HepG2 (cell line): Measurements from ENCODE around the gene CTNND2. TPM values are rescaled to one million over a fixed set of nuclear protein-coding genes. Genes with fewer than 3 reads are reported as not detected.

Experiments
- ATAC-seq: fragments of 200-7000 bp; cut with Tn5 transposase; 3 replicates; pipeline ENCODE4 v1.9.1; 2020; ENCODE audit warnings: mild to moderate bottlenecking, moderate library complexity
- BruUV-seq: library from RNA; stranded (reverse); fragments of 400-500 nt; replicated peaks from 2 replicates; lab custom pipeline; 2021; lab: Mats Ljungman, UMichigan
- CTCF ChIA-PET: fragments of 300-600 bp; formaldehyde crosslinking; extraction: SDS; loops from one replicate; lab custom pipeline; 2021; ENCODE audit warnings: low total read pairs, inconsistent platforms, low intra/inter-chr PET ratio; lab: Yijun Ruan, JAX
- POLR2A ChIA-PET: fragments of 350-600 bp; sonication (Branson Sonifier 250); formaldehyde crosslinking; loops from one replicate; lab custom pipeline; 2020; ENCODE audit warnings: antibody characterized with exemption, inconsistent platforms; lab: Yijun Ruan, JAX
- DNase-seq: peaks from one replicate; pipeline ENCODE4 v3.0.0-alpha.2; 2015; ENCODE audit warnings: low spot score
- FAIRE-seq: peaks from 3 replicates; lab custom pipeline; 2011; peaks lifted over from hg19 to GRCh38; lab: Jason Lieb, UNC
- H2AFZ ChIP-seq: one replicate; pipeline ENCODE4 v1.6.1; 2011; ENCODE audit warnings: low read length, inconsistent platforms
- H3K27ac ChIP-seq: fragments of 300-600 bp; 3 replicates; pipeline ENCODE4 v1.8.0; 2011; ENCODE audit warnings: mixed run types, mild to moderate bottlenecking, mixed read lengths, low read length, inconsistent platforms; ENCODE audit not compliant: insufficient read depth; ENCODE audit errors: extremely low read length
- H3K27me3 ChIP-seq, 2 experiments: fragments of 200-600 bp in 1 of 2; 2 replicates in 1 of 2; 3 replicates in 1 of 2; pipeline versions ENCODE4 v1.6.0 to v1.8.0; 2011; ENCODE audit warnings: low read length in 2 of 2, mild to moderate bottlenecking in 2 of 2, moderate library complexity in 2 of 2, inconsistent platforms in 1 of 2; ENCODE audit not compliant: insufficient read depth in 2 of 2, control insufficient read depth in 1 of 2
- H3K36me3 ChIP-seq, 2 experiments: fragments of 200-600 bp in 1 of 2; replicated peaks in 1 of 2; 2 replicates in 1 of 2; 3 replicates in 1 of 2; pipeline versions ENCODE4 v1.5.1 to v1.8.0; 2011; ENCODE audit warnings: low read length in 2 of 2, inconsistent platforms in 1 of 2; ENCODE audit not compliant: insufficient read depth in 2 of 2, control insufficient read depth in 1 of 2
- H3K4me1 ChIP-seq: 2 replicates; pipeline ENCODE4 v1.5.1; 2012; ENCODE audit warnings: low read length, inconsistent platforms; ENCODE audit not compliant: insufficient read depth
- H3K4me2 ChIP-seq: 2 replicates; pipeline ENCODE4 v1.6.0; 2011; ENCODE audit warnings: low read depth, low read length, inconsistent platforms
- H3K4me3 ChIP-seq, 3 experiments: fragments of 200-600 bp in 1 of 3; sonication (generic), shearing (Covaris generic) in 1 of 3; replicated peaks in 1 of 3; 2 replicates each; pipeline ENCODE4 v1.5.1; 2011 to 2016; ENCODE audit warnings: low read length in 3 of 3, inconsistent platforms in 2 of 3, low read depth in 2 of 3, mild to moderate bottlenecking in 2 of 3, control low read depth in 1 of 3, mixed read lengths in 1 of 3; ENCODE audit not compliant: insufficient read depth in 1 of 3
- H3K79me2 ChIP-seq: one replicate; pipeline ENCODE4 v1.6.1; 2011; ENCODE audit warnings: low read length, inconsistent platforms; ENCODE audit not compliant: insufficient read depth
- H3K9ac ChIP-seq: 2 replicates; pipeline ENCODE4 v1.6.0; 2011; ENCODE audit warnings: mild to moderate bottlenecking, low read depth, low read length, inconsistent platforms; ENCODE audit not compliant: insufficient read depth
- H3K9me3 ChIP-seq: 2 replicates; pipeline ENCODE4 v1.5.1; 2012; ENCODE audit warnings: mild to moderate bottlenecking, low read length
- H4K20me1 ChIP-seq: 2 replicates; pipeline ENCODE4 v1.6.0; 2011; ENCODE audit warnings: inconsistent platforms, mild to moderate bottlenecking, low read length, moderate library complexity; ENCODE audit not compliant: insufficient read depth
- ADNP ChIP-seq: sonication (generic); formaldehyde crosslinking; IDR thresholded peaks from 2 replicates; pipeline ENCODE4 v1.4.0; 2020; ENCODE audit warnings: missing genetic modification reagents
- GATA4 ChIP-seq: sonication (generic); IDR thresholded peaks from 2 replicates; pipeline ENCODE4 v1.6.1; 2016; ENCODE audit warnings: antibody characterized with exemption, low read depth, borderline replicate concordance
- HIVEP1 ChIP-seq: sonication (generic); formaldehyde crosslinking; IDR thresholded peaks from 2 replicates; pipeline ENCODE4 v1.4.0; 2020; ENCODE audit warnings: mild to moderate bottlenecking, missing genetic modification reagents
- MEIS1 ChIP-seq: sonication (generic); formaldehyde crosslinking; IDR thresholded peaks from 2 replicates; pipeline ENCODE4 v1.9.0; 2021; ENCODE audit warnings: mild to moderate bottlenecking, missing genetic modification reagents, moderate library complexity, borderline replicate concordance
- PTBP1 ChIP-seq: fragments of 200-400 bp; formaldehyde crosslinking; IDR thresholded peaks from 2 replicates; pipeline ENCODE4 v1.6.1; 2018; ENCODE audit warnings: low read length, low read depth; ENCODE audit not compliant: poor library complexity, severe bottlenecking
- RFXAP ChIP-seq: sonication (generic); formaldehyde crosslinking; IDR thresholded peaks from 2 replicates; pipeline ENCODE4 v1.4.0; 2020; ENCODE audit warnings: missing genetic modification reagents, borderline replicate concordance
- SALL2 ChIP-seq: sonication (generic); formaldehyde crosslinking; IDR thresholded peaks from 2 replicates; pipeline ENCODE4 v1.8.1; 2023; ENCODE audit warnings: mild to moderate bottlenecking, missing genetic modification reagents, inconsistent platforms
- SYNCRIP ChIP-seq: fragments of 200-400 bp; formaldehyde crosslinking; IDR thresholded peaks from 2 replicates; pipeline ENCODE4 v1.6.1; 2018; ENCODE audit warnings: mild to moderate bottlenecking, low read depth, low read length; ENCODE audit not compliant: insufficient read depth
- TP53 ChIP-seq: sonication (generic); formaldehyde crosslinking; conservative IDR thresholded peaks from 2 replicates; pipeline ENCODE4 v1.4.0; 2020; ENCODE audit warnings: missing genetic modification reagents
- ZNF207 ChIP-seq: fragments of 450-650 bp; IDR thresholded peaks from 2 replicates; pipeline ENCODE4 v1.6.1; 2016; ENCODE audit warnings: antibody characterized with exemption, borderline replicate concordance
- ZNF274 ChIP-seq: sonication (generic); formaldehyde crosslinking; IDR thresholded peaks from 2 replicates; pipeline ENCODE4 v1.5.1; 2020; ENCODE audit warnings: mild to moderate bottlenecking, missing genetic modification reagents
- ZNF382 ChIP-seq: sonication (generic); formaldehyde crosslinking; IDR thresholded peaks from 2 replicates; pipeline ENCODE4 v1.5.0; 2020; ENCODE audit warnings: missing genetic modification reagents, mild to moderate bottlenecking, borderline replicate concordance
- ZNF678 ChIP-seq: sonication (generic); formaldehyde crosslinking; IDR thresholded peaks from 2 replicates; pipeline ENCODE4 v1.4.0; 2020; ENCODE audit warnings: mild to moderate bottlenecking, missing genetic modification reagents
- ZNF737 ChIP-seq: sonication (generic); formaldehyde crosslinking; IDR thresholded peaks from 2 replicates; pipeline ENCODE4 v1.5.0; 2020; ENCODE audit warnings: missing genetic modification reagents, mild to moderate bottlenecking, borderline replicate concordance
- ZSCAN21 ChIP-seq: sonication (generic); formaldehyde crosslinking; IDR thresholded peaks from 2 replicates; pipeline ENCODE4 v1.8.0; 2022; ENCODE audit warnings: mild to moderate bottlenecking, missing genetic modification reagents, moderate library complexity, borderline replicate concordance
- WGBS: methylation state at CpG from one replicate; pipeline ENCODE4 v1.1.6; 2017; ENCODE audit warnings: low lambda C conversion rate; 5-methylcytosine and 5-hydroxymethylcytosine counted together
- in situ Hi-C: cut with HindIII; loops from 2 replicates; pipeline ENCODE4 v1.10.0; 2017; ENCODE audit warnings: low pct_unique_long_range_greater_than_20kb; ENCODE audit not compliant: extremely low pct_ligation_motif_present
- intact Hi-C: fragments of 100-400 bp; cut with micrococcal nuclease; formaldehyde crosslinking; loops from one replicate; pipeline ENCODE4 v1.10.0; 2022; ENCODE audit not compliant: unreplicated experiment
- polyA plus RNA-seq, 8 experiments: library from polyadenylated mRNA; depleted of rRNA in 3 of 8; stranded (reverse) in 7 of 8; unstranded in 1 of 8; fragments of >200 nt; fragmentation: Illumina TruSeq in 4 of 8; extraction: Trizol in 4 of 8; gene quantifications; 2 replicates each; pipeline versions ENCODE4 v1.2.1 to v1.2.3, GENCODE V29; 2011 to 2016; ENCODE audit warnings: low read depth in 4 of 8, missing spikeins in 1 of 8, mixed read lengths in 1 of 8; ENCODE audit not compliant: insufficient read depth in 1 of 8
- total RNA-seq, 5 experiments: library from RNA; depleted of rRNA; stranded (reverse); fragments of >200 nt; fragmentation: Illumina TruSeq; extraction: Trizol; gene quantifications; 2 replicates each; pipeline ENCODE4 v1.2.3, GENCODE V29; 2016; ENCODE audit warnings: low read depth in 1 of 5
- TF ChIP-seq, protein P1 (sequence below): IDR thresholded peaks from 2 replicates; pipeline ENCODE4 v1.6.1; 2016; ENCODE audit warnings: mild to moderate bottlenecking
- TF ChIP-seq, protein P2 (sequence below): IDR thresholded peaks from 2 replicates; pipeline ENCODE4 v1.6.1; 2016; ENCODE audit warnings: missing genetic modification reagents, missing compliant biosample characterization
- TF ChIP-seq, protein P3 (sequence below), 2 experiments: IDR thresholded peaks; 2 replicates each; pipeline ENCODE4 v1.6.1; 2011 to 2012; ENCODE audit warnings: low read length in 2 of 2, borderline replicate concordance in 1 of 2, low read depth in 1 of 2, mild to moderate bottlenecking in 1 of 2, moderate library complexity in 1 of 2
- TF ChIP-seq, protein P4 (sequence below): sonication (generic); formaldehyde crosslinking; IDR thresholded peaks from 2 replicates; pipeline ENCODE4 v1.9.0; 2021; ENCODE audit warnings: missing genetic modification reagents, mild to moderate bottlenecking, borderline replicate concordance

CTNND2 gene
- total and polyA plus RNA-seq, 2 of the 13 experiments (the other 11 are each of a cell fraction or from before 2014, with no cell fraction given) = not detected

DNA sequence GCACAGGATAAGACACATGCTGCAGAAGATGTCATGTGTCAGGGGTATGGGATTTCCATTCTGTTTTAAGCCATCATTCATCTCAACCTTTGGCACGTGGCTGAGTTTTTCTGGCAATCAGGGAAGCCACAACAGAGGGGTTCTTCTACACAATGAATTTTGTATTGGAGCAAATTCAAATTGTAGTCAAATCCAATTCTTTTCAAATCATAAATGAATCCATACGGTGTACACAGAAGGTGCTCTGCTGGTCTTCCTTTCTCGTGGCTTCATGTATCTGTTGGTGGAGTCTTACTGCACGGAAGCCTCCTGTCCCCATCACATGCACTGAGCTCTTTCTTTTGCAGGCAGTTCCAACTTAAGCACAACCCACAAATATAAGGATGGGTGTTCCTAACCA lies 706.5 kb downstream of the CTNND2 start:
- no peak overlapping the region for H3K27ac ChIP-seq
- CTCF ChIA-PET = no interaction called here
- no TSS peak for BruUV-seq
- H3K79me2 ChIP-seq = no peaks in the 10 kb centered on the region
- intact Hi-C loops (loop anchor here (10.0 kb wide), 1 partner anchor 1087 kb away; no protein-coding TSS in a partner anchor), in situ Hi-C loops (no loop called here)
- POLR2A ChIA-PET = no interaction called here
- H3K4me1 ChIP-seq = no peaks in the 10 kb centered on the region
- no peak overlapping the region for H3K9ac ChIP-seq
- H4K20me1 ChIP-seq = no peaks in the 10 kb centered on the region
- H2AFZ ChIP-seq = no peak overlapping the region
- no peaks in the 10 kb centered on the region for H3K9me3 ChIP-seq
- no peaks in the 10 kb centered on the region for H3K36me3 ChIP-seq
- DNase-seq = no peak
- FAIRE-seq = no peak
- TF ChIP-seq ADNP (no peak), PTBP1 (no peak), SYNCRIP (no peak), ZSCAN21 (CRISPR knock-in tag) (no peak), HIVEP1 (CRISPR knock-in tag) (no peak), ZNF207 (no peak), ZNF274 (CRISPR knock-in tag) (no peak), SALL2 (CRISPR knock-in tag) (no peak), TP53 (CRISPR knock-in tag) (no peak), RFXAP (CRISPR knock-in tag) (no peak), ZNF737 (no peak), GATA4 (no peak), ZNF382 (CRISPR knock-in tag) (no peak), ZNF678 (CRISPR knock-in tag) (no peak), MEIS1 (CRISPR knock-in tag) (no peak)
- TF ChIP-seq, protein P1, sequence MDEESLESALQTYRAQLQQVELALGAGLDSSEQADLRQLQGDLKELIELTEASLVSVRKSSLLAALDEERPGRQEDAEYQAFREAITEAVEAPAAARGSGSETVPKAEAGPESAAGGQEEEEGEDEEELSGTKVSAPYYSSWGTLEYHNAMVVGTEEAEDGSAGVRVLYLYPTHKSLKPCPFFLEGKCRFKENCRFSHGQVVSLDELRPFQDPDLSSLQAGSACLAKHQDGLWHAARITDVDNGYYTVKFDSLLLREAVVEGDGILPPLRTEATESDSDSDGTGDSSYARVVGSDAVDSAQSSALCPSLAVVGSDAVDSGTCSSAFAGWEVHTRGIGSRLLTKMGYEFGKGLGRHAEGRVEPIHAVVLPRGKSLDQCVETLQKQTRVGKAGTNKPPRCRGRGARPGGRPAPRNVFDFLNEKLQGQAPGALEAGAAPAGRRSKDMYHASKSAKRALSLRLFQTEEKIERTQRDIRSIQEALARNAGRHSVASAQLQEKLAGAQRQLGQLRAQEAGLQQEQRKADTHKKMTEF (CRISPR knock-in tag) = no peak
- TF ChIP-seq, protein P2, sequence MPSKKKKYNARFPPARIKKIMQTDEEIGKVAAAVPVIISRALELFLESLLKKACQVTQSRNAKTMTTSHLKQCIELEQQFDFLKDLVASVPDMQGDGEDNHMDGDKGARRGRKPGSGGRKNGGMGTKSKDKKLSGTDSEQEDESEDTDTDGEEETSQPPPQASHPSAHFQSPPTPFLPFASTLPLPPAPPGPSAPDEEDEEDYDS (CRISPR knock-in tag) = no peak
- TF ChIP-seq, protein P3, sequence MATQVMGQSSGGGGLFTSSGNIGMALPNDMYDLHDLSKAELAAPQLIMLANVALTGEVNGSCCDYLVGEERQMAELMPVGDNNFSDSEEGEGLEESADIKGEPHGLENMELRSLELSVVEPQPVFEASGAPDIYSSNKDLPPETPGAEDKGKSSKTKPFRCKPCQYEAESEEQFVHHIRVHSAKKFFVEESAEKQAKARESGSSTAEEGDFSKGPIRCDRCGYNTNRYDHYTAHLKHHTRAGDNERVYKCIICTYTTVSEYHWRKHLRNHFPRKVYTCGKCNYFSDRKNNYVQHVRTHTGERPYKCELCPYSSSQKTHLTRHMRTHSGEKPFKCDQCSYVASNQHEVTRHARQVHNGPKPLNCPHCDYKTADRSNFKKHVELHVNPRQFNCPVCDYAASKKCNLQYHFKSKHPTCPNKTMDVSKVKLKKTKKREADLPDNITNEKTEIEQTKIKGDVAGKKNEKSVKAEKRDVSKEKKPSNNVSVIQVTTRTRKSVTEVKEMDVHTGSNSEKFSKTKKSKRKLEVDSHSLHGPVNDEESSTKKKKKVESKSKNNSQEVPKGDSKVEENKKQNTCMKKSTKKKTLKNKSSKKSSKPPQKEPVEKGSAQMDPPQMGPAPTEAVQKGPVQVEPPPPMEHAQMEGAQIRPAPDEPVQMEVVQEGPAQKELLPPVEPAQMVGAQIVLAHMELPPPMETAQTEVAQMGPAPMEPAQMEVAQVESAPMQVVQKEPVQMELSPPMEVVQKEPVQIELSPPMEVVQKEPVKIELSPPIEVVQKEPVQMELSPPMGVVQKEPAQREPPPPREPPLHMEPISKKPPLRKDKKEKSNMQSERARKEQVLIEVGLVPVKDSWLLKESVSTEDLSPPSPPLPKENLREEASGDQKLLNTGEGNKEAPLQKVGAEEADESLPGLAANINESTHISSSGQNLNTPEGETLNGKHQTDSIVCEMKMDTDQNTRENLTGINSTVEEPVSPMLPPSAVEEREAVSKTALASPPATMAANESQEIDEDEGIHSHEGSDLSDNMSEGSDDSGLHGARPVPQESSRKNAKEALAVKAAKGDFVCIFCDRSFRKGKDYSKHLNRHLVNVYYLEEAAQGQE (IDR thresholded peaks at IDR 0.05; ENCODE audit: borderline replicate concordance in 1 of 2, low read depth in 1 of 2, low read length in 2 of 2) = no peak
- TF ChIP-seq, protein P4, sequence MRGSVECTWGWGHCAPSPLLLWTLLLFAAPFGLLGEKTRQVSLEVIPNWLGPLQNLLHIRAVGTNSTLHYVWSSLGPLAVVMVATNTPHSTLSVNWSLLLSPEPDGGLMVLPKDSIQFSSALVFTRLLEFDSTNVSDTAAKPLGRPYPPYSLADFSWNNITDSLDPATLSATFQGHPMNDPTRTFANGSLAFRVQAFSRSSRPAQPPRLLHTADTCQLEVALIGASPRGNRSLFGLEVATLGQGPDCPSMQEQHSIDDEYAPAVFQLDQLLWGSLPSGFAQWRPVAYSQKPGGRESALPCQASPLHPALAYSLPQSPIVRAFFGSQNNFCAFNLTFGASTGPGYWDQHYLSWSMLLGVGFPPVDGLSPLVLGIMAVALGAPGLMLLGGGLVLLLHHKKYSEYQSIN = no peak
- H3K4me3 ChIP-seq = no peak overlapping the region
- H3K4me2 ChIP-seq = no peak overlapping the region
- ATAC-seq = no peak
- 21% methylated on average over 4 of the region's 4 CpGs for WGBS
- no peaks in the 10 kb centered on the region for H3K27me3 ChIP-seq
